IMR-90 (cell line): ENCODE data around the gene GRID2IP. TPM values are rescaled to one million over a fixed set of nuclear protein-coding genes. Genes with fewer than 3 reads are reported as not detected.

Experiments
- ATAC-seq: fragments of 200-7000 bp; cut with Tn5 transposase; 2 replicates; pipeline ENCODE4 v1.9.1; 2020; ENCODE audit warnings: low read depth, mild to moderate bottlenecking, moderate library complexity
- BruUV-seq: library from RNA; stranded (reverse); fragments of 400-500 nt; replicated peaks from 2 replicates; lab custom pipeline; 2021; lab: Mats Ljungman, UMichigan
- CTCF ChIA-PET: fragments of 300-600 bp; formaldehyde crosslinking; extraction: SDS; loops from one replicate; lab custom pipeline; 2021; ENCODE audit warnings: antibody characterized with exemption; lab: Yijun Ruan, JAX
- POLR2A ChIA-PET: fragments of 300-600 bp; sonication (Branson Sonifier 250); formaldehyde crosslinking; loops from one replicate; lab custom pipeline; 2022; ENCODE audit warnings: antibody characterized with exemption; ENCODE audit not compliant: unreplicated experiment; lab: Charles Lee
- DNase-seq: peaks from one replicate; pipeline ENCODE4 v3.0.0; 2013
- H2AFZ ChIP-seq: replicated peaks from 2 replicates; pipeline ENCODE3; 2013; ENCODE audit warnings: low read length, mild to moderate bottlenecking; ENCODE audit not compliant: poor library complexity
- H2AK5ac ChIP-seq: 2 replicates; pipeline ENCODE4 v1.6.1; 2013; ENCODE audit warnings: low read depth, low read length, inconsistent platforms
- H2AK9ac ChIP-seq: replicated peaks from 2 replicates; pipeline ENCODE3; 2013; ENCODE audit warnings: mild to moderate bottlenecking, low read depth, low read length, moderate library complexity; ENCODE audit not compliant: poor library complexity
- H2BK120ac ChIP-seq: 2 replicates; pipeline ENCODE4 v1.6.1; 2013; ENCODE audit warnings: low read depth, low read length, inconsistent platforms
- H2BK15ac ChIP-seq: 3 replicates; pipeline ENCODE4 v1.6.1; 2013; ENCODE audit warnings: low read depth, low read length, inconsistent platforms
- H2BK20ac ChIP-seq: 2 replicates; pipeline ENCODE4 v1.6.1; 2013; ENCODE audit warnings: low read depth, mild to moderate bottlenecking, inconsistent platforms, low read length, moderate library complexity
- H2BK5ac ChIP-seq: 2 replicates; pipeline ENCODE4 v1.6.1; 2013; ENCODE audit warnings: mild to moderate bottlenecking, low read depth, low read length, inconsistent platforms; ENCODE audit not compliant: poor library complexity, severe bottlenecking
- H3K14ac ChIP-seq: replicated peaks from 2 replicates; pipeline ENCODE4 v1.6.1; 2013; ENCODE audit warnings: low read depth, low read length, inconsistent platforms
- H3K18ac ChIP-seq: 2 replicates; pipeline ENCODE4 v1.6.1; 2013; ENCODE audit warnings: low read depth, low read length, control low read depth
- H3K23ac ChIP-seq: 2 replicates; pipeline ENCODE4 v1.6.1; 2013; ENCODE audit warnings: low read depth, low read length, inconsistent platforms
- H3K27ac ChIP-seq: 2 replicates; pipeline ENCODE4 v1.5.1; 2013; ENCODE audit warnings: mild to moderate bottlenecking, control low read depth, low read length; ENCODE audit not compliant: insufficient read depth
- H3K27me3 ChIP-seq: 2 replicates; pipeline ENCODE4 v1.6.1; 2013; ENCODE audit warnings: low read length; ENCODE audit not compliant: control insufficient read depth, insufficient read depth
- H3K36me3 ChIP-seq: 2 replicates; pipeline ENCODE4 v1.6.1; 2013; ENCODE audit warnings: low read length, mixed read lengths; ENCODE audit not compliant: control insufficient read depth, insufficient read depth
- H3K4ac ChIP-seq: 2 replicates; pipeline ENCODE4 v1.6.1; 2013; ENCODE audit warnings: low read depth, low read length, inconsistent platforms
- H3K4me1 ChIP-seq: 2 replicates; pipeline ENCODE4 v1.6.1; 2013; ENCODE audit warnings: low read length, mixed read lengths; ENCODE audit not compliant: control insufficient read depth, insufficient read depth
- H3K4me2 ChIP-seq: 2 replicates; pipeline ENCODE4 v1.6.1; 2013; ENCODE audit warnings: low read depth, mild to moderate bottlenecking, control low read depth, low read length, moderate library complexity
- H3K4me3 ChIP-seq: 2 replicates; pipeline ENCODE4 v1.5.1; 2013; ENCODE audit warnings: low read depth, mild to moderate bottlenecking, control low read depth, low read length, moderate library complexity; ENCODE audit not compliant: insufficient read depth
- H3K56ac ChIP-seq: 2 replicates; pipeline ENCODE4 v1.6.1; 2013; ENCODE audit warnings: low read length, inconsistent platforms; ENCODE audit not compliant: insufficient read depth; ENCODE audit errors: extremely low read depth
- H3K79me1 ChIP-seq, 2 experiments: 2 replicates each; pipeline ENCODE4 v1.6.1; 2013; ENCODE audit warnings: low read length in 2 of 2, inconsistent platforms in 1 of 2, low read depth in 1 of 2
- H3K9ac ChIP-seq: 2 replicates; pipeline ENCODE4 v1.6.1; 2013; ENCODE audit warnings: low read depth, low read length, control low read depth
- H3K9me1 ChIP-seq: 2 replicates; pipeline ENCODE4 v1.6.1; 2013; ENCODE audit warnings: low read length, inconsistent platforms; ENCODE audit not compliant: insufficient read depth
- H3K9me3 ChIP-seq: 2 replicates; pipeline ENCODE4 v1.6.1; 2013; ENCODE audit warnings: low read length; ENCODE audit not compliant: control insufficient read depth, insufficient read depth
- H4K20me1 ChIP-seq: 2 replicates; pipeline ENCODE4 v1.6.1; 2013; ENCODE audit warnings: low read length, inconsistent platforms; ENCODE audit not compliant: insufficient read depth
- H4K5ac ChIP-seq: 2 replicates; pipeline ENCODE4 v1.6.1; 2013; ENCODE audit warnings: mild to moderate bottlenecking, low read depth, low read length, control low read depth
- H4K8ac ChIP-seq, 2 experiments: 2 replicates each; pipeline ENCODE4 v1.6.1; 2013; ENCODE audit warnings: low read depth in 2 of 2, low read length in 2 of 2, control low read depth in 1 of 2, inconsistent platforms in 1 of 2
- H4K91ac ChIP-seq: 2 replicates; pipeline ENCODE4 v1.6.1; 2013; ENCODE audit warnings: low read depth, low read length, inconsistent platforms; ENCODE audit not compliant: insufficient read depth
- FOS ChIP-seq: fragments of 150-350 bp; IDR thresholded peaks from 2 replicates; pipeline ENCODE4 v1.6.1; 2016; ENCODE audit warnings: low read depth, low read length
- WGBS, 2 experiments: methylation state at CpG; one replicate each; pipeline versions ENCODE4 v1.1.5 to v1.1.7; 2013; ENCODE audit warnings: missing lambda C conversion rate in 2 of 2; ENCODE audit not compliant: insufficient read length in 1 of 2; ENCODE audit errors: extremely low coverage in 2 of 2; 5-methylcytosine and 5-hydroxymethylcytosine counted together
- dilution Hi-C: fragments of 300-500 bp; cut with HindIII; formaldehyde crosslinking; loops from one replicate; pipeline ENCODE4 v1.14.3; 2018; ENCODE audit warnings: low sequenced_read_pairs; ENCODE audit not compliant: unreplicated experiment
- in situ Hi-C: fragments of 300-500 bp; cut with MboI; formaldehyde crosslinking; loops from 3 replicates; pipeline ENCODE4 v1.14.3; 2019; ENCODE audit warnings: low sequenced_read_pairs, inconsistent platforms, mixed read lengths
- intact Hi-C: fragments of 100-400 bp; cut with micrococcal nuclease; formaldehyde crosslinking; loops from 2 replicates; pipeline ENCODE4 v1.10.0; 2022
- polyA plus RNA-seq, 3 experiments: library from polyadenylated mRNA; depleted of rRNA; stranded (reverse); fragments of >200 nt; gene quantifications; 2 replicates each; pipeline ENCODE4 v1.2.3, GENCODE V29; 2012; ENCODE audit warnings: low replicate concordance in 1 of 3
- total RNA-seq: library from RNA; depleted of rRNA; stranded (reverse); fragments of >200 nt; gene quantifications from 2 replicates; pipeline ENCODE4 v1.2.3, GENCODE V29; 2012

The GRID2IP gene
- total and polyA plus RNA-seq, 2 of the 4 experiments (the other 2 are of a cell fraction) = not detected

- no peak overlapping the region for H3K4ac ChIP-seq
- no peak overlapping the region for H3K56ac ChIP-seq
- no peak overlapping the region for H3K18ac ChIP-seq
- in situ Hi-C loops (no loop called here), dilution Hi-C loops (no loop called here), intact Hi-C loops (no loop called here)
- no peak overlapping the region for H2BK5ac ChIP-seq
- no CpG with 5 or more reads among the region's 15 CpGs for WGBS, 2 experiments
- no peaks in the 10 kb centered on the region for H3K4me1 ChIP-seq
- H4K91ac ChIP-seq = no peak overlapping the region
- peaks cover 56% of the 10 kb centered on the region for H3K36me3 ChIP-seq
- no peak overlapping the region for H2AFZ ChIP-seq
- no peak overlapping the region for H4K5ac ChIP-seq
- no peak overlapping the region for H2AK9ac ChIP-seq
- no peak overlapping the region for H2AK5ac ChIP-seq
- peaks cover 8% of the 10 kb centered on the region; the same call in 1 of the 2 replicates for H4K20me1 ChIP-seq
- H3K9me3 ChIP-seq = no peaks in the 10 kb centered on the region
- CTCF ChIA-PET = interaction anchor here (1.4 kb wide), 1 partner anchor 84 kb away, joined by 3 read pairs; no protein-coding TSS in a partner anchor
- no peak overlapping the region for H3K27ac ChIP-seq
- no TSS peak for BruUV-seq
- POLR2A ChIA-PET = interaction anchor here (0.5 kb wide), 1 partner anchor 16 kb away, joined by 5 read pairs; no protein-coding TSS in a partner anchor
- H3K14ac ChIP-seq = no peak overlapping the region
- H3K79me1 ChIP-seq = peaks cover 3 to 9% of the 10 kb centered on the region in 2 experiments; a peak in 2 of 4 replicates
- no peak overlapping the region for H3K9ac ChIP-seq
- no peak overlapping the region for H2BK120ac ChIP-seq
- H3K23ac ChIP-seq = no peak overlapping the region
- ATAC-seq = no peak
- H3K4me2 ChIP-seq = no peak overlapping the region
- no peak overlapping the region for H4K8ac ChIP-seq
- no peak for DNase-seq
- no peak overlapping the region for H2BK15ac ChIP-seq
- no peaks in the 10 kb centered on the region; the same call in 1 of the 2 replicates for H3K9me1 ChIP-seq
- H2BK20ac ChIP-seq = no peak overlapping the region
- H3K4me3 ChIP-seq = no peak overlapping the region
- TF ChIP-seq FOS = no peak
- no peaks in the 10 kb centered on the region for H3K27me3 ChIP-seq
These were observed 48.8 kb upstream of the GRID2IP start for GRCh38 chr7:6600093-6600492.
